ENCODE data around the gene MAX. TPM values are rescaled to one million over a fixed set of nuclear protein-coding genes. Genes with fewer than 3 reads are reported as not detected.

MAX gene
- total RNA-seq, 3 donors from 2014 or later: 50.5 to 64.1 (median 51.7) TPM

- Histone ChIP-seq H3K36me3 (no peaks in the 10 kb centered on the region), H3K4me3 (no peak overlapping the region), H3K4me1 (no peaks in the 10 kb centered on the region), H3K9me3 (no peaks in the 10 kb centered on the region), H3K27ac (no peak overlapping the region), H3K27me3 (no peaks in the 10 kb centered on the region)
- DNase-seq (ENCODE audit: low spot score in 2 of 2): no peak
- intact Hi-C loops (cut with DNase I; ENCODE audit: low total_unique reads): no loop called here
- TF ChIP-seq CTCF (IDR thresholded peaks at IDR 0.05) (no peak), POLR2AphosphoS5 (IDR thresholded peaks at IDR 0.05) (no peak), POLR2A (IDR thresholded peaks at IDR 0.05) (no peak)
Measured at GRCh38 chr14:65142914-65143625, 40.8 kb upstream of the MAX start.

- H3K9me3 ChIP-seq: no peaks in the 10 kb centered on the region
- DNase-seq (ENCODE audit: low spot score in 2 of 2): no peak
- no peak overlapping the region for H3K4me3 ChIP-seq
- no peaks in the 10 kb centered on the region for H3K4me1 ChIP-seq
- TF ChIP-seq CTCF (IDR thresholded peaks at IDR 0.05) (no peak), POLR2A (IDR thresholded peaks at IDR 0.05) (no peak), POLR2AphosphoS5 (IDR thresholded peaks at IDR 0.05) (no peak)
- no peaks in the 10 kb centered on the region for H3K27me3 ChIP-seq
- no peaks in the 10 kb centered on the region for H3K36me3 ChIP-seq
- no peak overlapping the region for H3K27ac ChIP-seq
- intact Hi-C loops (cut with DNase I; ENCODE audit: low total_unique reads): no loop called here
Measured at GRCh38 chr14:65142429-65142828, 40.1 kb upstream of the MAX start.

- Histone ChIP-seq H3K36me3 (no peaks in the 10 kb centered on the region), H3K4me1 (no peaks in the 10 kb centered on the region), H3K4me3 (no peak overlapping the region), H3K27me3 (no peaks in the 10 kb centered on the region), H3K27ac (no peak overlapping the region), H3K9me3 (no peaks in the 10 kb centered on the region)
- TF ChIP-seq CTCF (IDR thresholded peaks at IDR 0.05) (no peak), POLR2AphosphoS5 (IDR thresholded peaks at IDR 0.05) (no peak), POLR2A (IDR thresholded peaks at IDR 0.05) (no peak)
- no peak for DNase-seq (ENCODE audit: low spot score in 2 of 2)
- intact Hi-C loops (cut with DNase I; ENCODE audit: low total_unique reads): no loop called here
Measured at GRCh38 chr14:65141523-65141922, 39.2 kb upstream of the MAX start.

GRCh38 chr14:65137648-65138307 is 35.5 kb upstream of the MAX start:
- no peaks in the 10 kb centered on the region for H3K36me3 ChIP-seq
- H3K9me3 ChIP-seq: no peaks in the 10 kb centered on the region
- TF ChIP-seq CTCF (IDR thresholded peaks at IDR 0.05) (no peak), POLR2AphosphoS5 (IDR thresholded peaks at IDR 0.05) (no peak), POLR2A (IDR thresholded peaks at IDR 0.05) (no peak)
- H3K4me3 ChIP-seq: peak overlapping the region in 1 of 3 donors; percentile 11
- intact Hi-C loops (cut with DNase I; ENCODE audit: low total_unique reads): no loop called here
- peak overlapping the region; percentile 50 to 58 for H3K27ac ChIP-seq
- no peaks in the 10 kb centered on the region for H3K4me1 ChIP-seq
- peak in 1 of 2 donors; percentile 26 for DNase-seq (ENCODE audit: low spot score in 2 of 2)
- H3K27me3 ChIP-seq: no peaks in the 10 kb centered on the region
